SU-DHL-6 (cell line): ENCODE measurements around the gene TM7SF3.

Source experiments
- H2AFZ ChIP-seq: fragments of 200-600 bp; sonication (generic); 2 replicates; pipeline ENCODE4 v1.6.1; 2014; ENCODE audit warnings: low read depth, mild to moderate bottlenecking, moderate library complexity, mixed read lengths, antibody characterized with exemption, low read length; ENCODE audit not compliant: severe bottlenecking
- H3F3A ChIP-seq: fragments of 200-600 bp; shearing (Covaris generic); 2 replicates; pipeline ENCODE4 v1.6.0; 2016; ENCODE audit warnings: antibody characterized with exemption, mild to moderate bottlenecking; ENCODE audit not compliant: insufficient read depth
- H3K27ac ChIP-seq: fragments of 200-600 bp; sonication (generic); 2 replicates; pipeline ENCODE4 v1.5.1; 2016; ENCODE audit warnings: low read depth, mild to moderate bottlenecking, low read length, moderate library complexity, mixed read lengths
- H3K27me3 ChIP-seq: fragments of 200-600 bp; sonication (generic), shearing (Covaris generic); 2 replicates; pipeline ENCODE4 v1.6.0; 2014; ENCODE audit warnings: mild to moderate bottlenecking, low read length
- H3K36me3 ChIP-seq: fragments of 200-600 bp; sonication (generic); 2 replicates; pipeline ENCODE4 v1.6.1; 2014; ENCODE audit warnings: mild to moderate bottlenecking, low read length, mixed read lengths
- H3K4me2 ChIP-seq: fragments of 300-600, 200-600 bp; shearing (Covaris generic), sonication (generic); 2 replicates; pipeline ENCODE4 v1.6.0; 2014; ENCODE audit warnings: low read length, low read depth, mild to moderate bottlenecking; ENCODE audit not compliant: poor library complexity, severe bottlenecking
- H3K4me3 ChIP-seq: fragments of 200-600 bp; sonication (generic); 2 replicates; pipeline ENCODE4 v1.5.1; 2014; ENCODE audit warnings: antibody characterized with exemption, low read length, mild to moderate bottlenecking, mixed read lengths; ENCODE audit not compliant: insufficient read depth, poor library complexity, severe bottlenecking
- H3K79me2 ChIP-seq: fragments of 200-600 bp; sonication (generic); 2 replicates; pipeline ENCODE4 v1.6.1; 2014; ENCODE audit warnings: mild to moderate bottlenecking, low read length, moderate library complexity; ENCODE audit not compliant: insufficient read depth
- H3K9ac ChIP-seq: fragments of 200-600 bp; sonication (generic); 2 replicates; pipeline ENCODE4 v1.7.0; 2014; ENCODE audit warnings: mild to moderate bottlenecking, low read length
- H3K9me2 ChIP-seq: fragments of 200-600 bp; sonication (generic); replicated peaks from 2 replicates; pipeline ENCODE4 v1.6.1; 2014; ENCODE audit warnings: low read length; ENCODE audit not compliant: insufficient read depth
- H3K9me3 ChIP-seq: fragments of 200-600 bp; sonication (generic); 2 replicates; pipeline ENCODE4 v1.6.1; 2014; ENCODE audit warnings: low read length, mixed read lengths; ENCODE audit not compliant: insufficient read depth
- H4K20me1 ChIP-seq: fragments of 200-600 bp; sonication (generic); 2 replicates; pipeline ENCODE4 v1.6.1; 2014; ENCODE audit warnings: low read depth, mild to moderate bottlenecking, antibody characterized with exemption, low read length, moderate library complexity, mixed read lengths
- EZH2phosphoT487 ChIP-seq: fragments of 200-600 bp; sonication (generic), shearing (Covaris generic); conservative IDR thresholded peaks from 2 replicates; pipeline ENCODE4 v1.6.1; 2018; ENCODE audit warnings: mild to moderate bottlenecking, antibody characterized with exemption, low read length, moderate library complexity, mixed read lengths
- TF ChIP-seq, protein P1 (sequence below): fragments of 200-600 bp; sonication (generic); IDR thresholded peaks from one replicate; pipeline ENCODE4 v1.5.1; 2017; ENCODE audit warnings: antibody characterized with exemption, mild to moderate bottlenecking, low read length, moderate library complexity; ENCODE audit not compliant: insufficient read depth, poor library complexity, severe bottlenecking

The TM7SF3 gene

DNA sequence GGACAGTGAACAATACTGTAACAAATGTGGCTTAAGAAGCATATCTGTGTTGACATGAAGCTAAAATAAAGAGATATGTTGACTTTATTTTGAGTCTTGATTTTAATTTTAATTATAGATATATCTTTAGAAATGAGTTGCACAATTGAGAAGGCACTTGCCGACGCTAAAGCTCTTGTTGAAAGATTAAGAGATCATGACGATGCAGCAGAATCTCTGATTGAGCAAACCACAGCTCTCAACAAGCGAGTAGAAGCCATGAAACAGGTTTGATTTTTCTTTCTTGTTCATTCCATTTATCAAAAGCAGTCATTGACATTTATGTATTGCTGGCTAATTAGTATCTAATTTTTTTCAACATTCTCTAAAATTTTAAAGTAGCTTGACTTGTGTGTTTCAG lies 60.2 kb downstream of the TM7SF3 start:
- Histone ChIP-seq H3F3A (0 out of 2 replicates have a peak, but pooled peaks cover 6% of the 10 kb centered on the region), H3K36me3 (peaks cover 28% of the 10 kb centered on the region), H3K4me3 (no peak overlapping the region), H3K4me2 (no peak overlapping the region), H4K20me1 (no peaks in the 10 kb centered on the region), H3K27ac (no peak overlapping the region), H3K79me2 (peaks cover 68% of the 10 kb centered on the region), H2AFZ (no peak overlapping the region), H3K9me2 (no peaks in the 10 kb centered on the region), H3K9ac (no peak overlapping the region), H3K27me3 (no peaks in the 10 kb centered on the region), H3K9me3 (no peaks in the 10 kb centered on the region)
- TF ChIP-seq EZH2phosphoT487 = no peak
- TF ChIP-seq, protein P1, sequence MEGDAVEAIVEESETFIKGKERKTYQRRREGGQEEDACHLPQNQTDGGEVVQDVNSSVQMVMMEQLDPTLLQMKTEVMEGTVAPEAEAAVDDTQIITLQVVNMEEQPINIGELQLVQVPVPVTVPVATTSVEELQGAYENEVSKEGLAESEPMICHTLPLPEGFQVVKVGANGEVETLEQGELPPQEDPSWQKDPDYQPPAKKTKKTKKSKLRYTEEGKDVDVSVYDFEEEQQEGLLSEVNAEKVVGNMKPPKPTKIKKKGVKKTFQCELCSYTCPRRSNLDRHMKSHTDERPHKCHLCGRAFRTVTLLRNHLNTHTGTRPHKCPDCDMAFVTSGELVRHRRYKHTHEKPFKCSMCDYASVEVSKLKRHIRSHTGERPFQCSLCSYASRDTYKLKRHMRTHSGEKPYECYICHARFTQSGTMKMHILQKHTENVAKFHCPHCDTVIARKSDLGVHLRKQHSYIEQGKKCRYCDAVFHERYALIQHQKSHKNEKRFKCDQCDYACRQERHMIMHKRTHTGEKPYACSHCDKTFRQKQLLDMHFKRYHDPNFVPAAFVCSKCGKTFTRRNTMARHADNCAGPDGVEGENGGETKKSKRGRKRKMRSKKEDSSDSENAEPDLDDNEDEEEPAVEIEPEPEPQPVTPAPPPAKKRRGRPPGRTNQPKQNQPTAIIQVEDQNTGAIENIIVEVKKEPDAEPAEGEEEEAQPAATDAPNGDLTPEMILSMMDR = no peak

DNA sequence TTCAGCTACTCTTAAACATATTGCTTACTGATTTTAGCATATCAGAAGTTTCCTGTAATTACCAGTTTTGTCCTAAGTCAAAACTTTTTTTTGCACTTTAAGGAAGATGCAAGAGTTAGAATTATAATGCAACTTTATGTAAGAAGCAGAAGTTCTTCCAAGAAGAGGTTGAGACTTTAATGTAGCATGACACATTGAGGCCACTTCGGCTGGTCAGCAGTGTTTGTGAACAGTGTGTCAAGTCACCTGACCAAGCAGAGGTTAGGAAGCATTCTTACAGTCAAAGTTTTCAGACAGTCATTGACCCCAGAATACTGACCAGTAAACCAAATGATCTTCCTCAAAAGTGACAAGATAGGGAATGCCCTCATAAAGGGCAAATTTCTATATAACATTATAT lies 60.7 kb downstream of the TM7SF3 start:
- H3K4me2 ChIP-seq = no peak overlapping the region
- TF ChIP-seq, protein P1 = no peak
- no peak for TF ChIP-seq EZH2phosphoT487

DNA sequence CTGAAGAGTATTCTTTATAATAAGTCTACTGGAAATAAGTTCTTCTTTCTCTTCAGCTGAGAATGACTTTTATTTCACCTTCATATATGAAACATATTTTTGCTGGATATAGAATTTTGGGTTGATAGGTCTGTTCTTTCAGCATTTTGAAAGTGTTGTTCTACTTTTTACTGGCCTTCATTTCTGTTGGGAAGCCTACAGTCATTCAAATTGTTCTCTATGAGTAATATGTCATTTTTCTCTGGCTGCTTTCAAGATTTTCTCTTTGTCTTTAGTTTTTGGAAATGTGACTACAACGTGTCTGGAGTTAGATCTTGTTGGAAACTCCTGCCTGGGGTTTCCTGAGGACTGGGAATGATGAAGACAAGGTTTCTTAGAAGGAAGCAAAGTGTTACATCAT lies 65.9 kb downstream of the TM7SF3 start:
- no peak overlapping the region for H3K9ac ChIP-seq
- no peak overlapping the region for H2AFZ ChIP-seq
- H3K36me3 ChIP-seq = peaks cover 14% of the 10 kb centered on the region
- peaks cover 100% of the 10 kb centered on the region for H3K79me2 ChIP-seq
- no peak overlapping the region for H3K4me2 ChIP-seq
- TF ChIP-seq, protein P1 = no peak
- no peak for TF ChIP-seq EZH2phosphoT487
- H3K27ac ChIP-seq = no peak overlapping the region
- no peaks in the 10 kb centered on the region for H3F3A ChIP-seq
- H4K20me1 ChIP-seq = peaks cover 11% of the 10 kb centered on the region
- no peaks in the 10 kb centered on the region for H3K9me2 ChIP-seq
- no peaks in the 10 kb centered on the region for H3K27me3 ChIP-seq
- no peaks in the 10 kb centered on the region for H3K9me3 ChIP-seq
- no peak overlapping the region for H3K4me3 ChIP-seq

More for the DNA sequence above, 60.7 kb downstream of the TM7SF3 start:
- Histone ChIP-seq H3K27ac (no peak overlapping the region), H3K36me3 (peaks cover 28% of the 10 kb centered on the region), H3K9me3 (no peaks in the 10 kb centered on the region), H2AFZ (no peak overlapping the region), H3F3A (0 out of 2 replicates have a peak, but pooled peaks cover 2% of the 10 kb centered on the region), H3K9ac (no peak overlapping the region), H3K4me3 (no peak overlapping the region), H3K9me2 (no peaks in the 10 kb centered on the region), H3K27me3 (no peaks in the 10 kb centered on the region), H3K79me2 (peaks cover 74% of the 10 kb centered on the region), H4K20me1 (no peaks in the 10 kb centered on the region)
